Measurements from ENCODE around the gene RANBP10. TPM values are rescaled to one million over a fixed set of nuclear protein-coding genes. Genes with fewer than 3 reads are reported as not detected.

Gene RANBP10
- total and polyA plus RNA-seq, 2 of the 8 experiments (the other 6 are each of a cell fraction or from before 2014, with no cell fraction given) = 14.2 to 16.8 TPM

- CTCF ChIA-PET (ENCODE audit: partially characterized antibody) = interaction anchor here (0.9 kb wide), 1 partner anchor 27 kb away, joined by 3 read pairs; no protein-coding TSS in a partner anchor
- no peak overlapping the region for H2BK15ac ChIP-seq (ENCODE audit: low read length)
- no peak overlapping the region for H3K14ac ChIP-seq (ENCODE audit: insufficient read length)
- no peaks in the 10 kb centered on the region for H4K20me1 ChIP-seq (replicated peaks in 1 of 2; ENCODE audit: control insufficient read depth in 1 of 2, insufficient read depth in 2 of 2, low read length in 2 of 2)
- H2BK120ac ChIP-seq (replicated peaks; ENCODE audit: low read depth, low read length) = no peak overlapping the region
- no peak for DNase-seq (ENCODE audit: low read depth in 1 of 2, low spot score in 2 of 2)
- no peak overlapping the region for H2AK5ac ChIP-seq (ENCODE audit: low read depth, low read length)
- no peak overlapping the region for H3K56ac ChIP-seq (replicated peaks; ENCODE audit: insufficient read length, low read depth, low read length)
- H2AFZ ChIP-seq (ENCODE audit: low read length) = no peak overlapping the region
- no peaks in the 10 kb centered on the region for H3K4me1 ChIP-seq (replicated peaks in 1 of 4; ENCODE audit: control insufficient read depth in 3 of 4, insufficient read depth in 4 of 4, low read length in 3 of 4)
- H3K27me3 ChIP-seq (replicated peaks in 1 of 4; ENCODE audit: control insufficient read depth in 3 of 4, extremely low read depth in 1 of 4, insufficient read depth in 3 of 4, low read length in 3 of 4) = no peaks in the 10 kb centered on the region
- H3K4ac ChIP-seq (replicated peaks; ENCODE audit: insufficient read length, low read depth, low read length) = no peak overlapping the region
- no peak overlapping the region for H2BK20ac ChIP-seq (ENCODE audit: low read length)
- H3K18ac ChIP-seq (ENCODE audit: extremely low read depth, low read length) = no peak overlapping the region
- no peak overlapping the region for H3K27ac ChIP-seq (ENCODE audit: low read depth, low read length)
- H3K4me2 ChIP-seq (ENCODE audit: insufficient read depth in 1 of 2, low read depth in 2 of 2, low read length in 2 of 2) = no peak overlapping the region
- no peak overlapping the region for H4K5ac ChIP-seq (ENCODE audit: insufficient read length, low read depth, low read length)
- H3K9ac ChIP-seq (replicated peaks in 1 of 4; ENCODE audit: extremely low read depth in 1 of 4, low read depth in 3 of 4, low read length in 3 of 4) = no peak overlapping the region
- no peaks in the 10 kb centered on the region for H3K36me3 ChIP-seq (ENCODE audit: control insufficient read depth in 2 of 4, insufficient read depth in 4 of 4, low read length in 3 of 4)
- H3K23ac ChIP-seq (ENCODE audit: insufficient read length) = no peak overlapping the region
- no peak for FAIRE-seq
- POLR2A ChIA-PET (ENCODE audit: partially characterized antibody) = no interaction called here
- peaks cover 0 to 3% of the 10 kb centered on the region in 2 experiments; a peak in 1 of 4 replicates for H3K79me2 ChIP-seq (ENCODE audit: control insufficient read depth in 1 of 2, insufficient read depth in 2 of 2, low read length in 2 of 2)
- no peak overlapping the region for H4K8ac ChIP-seq (ENCODE audit: extremely low read depth, insufficient read depth, low read length)
- no peak overlapping the region for H3K4me3 ChIP-seq (ENCODE audit: extremely low read depth in 1 of 4, insufficient read depth in 2 of 4, low read depth in 3 of 4, low read length in 4 of 4)
- H3K23me2 ChIP-seq (ENCODE audit: low read depth, low read length) = no peaks in the 10 kb centered on the region
- H4K91ac ChIP-seq (replicated peaks; ENCODE audit: insufficient read length, low read length) = no peak overlapping the region
- no peaks in the 10 kb centered on the region for H3K9me3 ChIP-seq (ENCODE audit: insufficient read depth in 2 of 2, low read depth in 1 of 2, low read length in 1 of 2)
- no peak overlapping the region for H2BK12ac ChIP-seq (ENCODE audit: low read depth, low read length)
- no peak overlapping the region for H2BK5ac ChIP-seq (ENCODE audit: low read depth, low read length)
- 0 out of 2 replicates have a peak, but pooled peaks cover 4% of the 10 kb centered on the region for H3K79me1 ChIP-seq (ENCODE audit: low read depth, low read length)
- TF ChIP-seq GTF2F1 (IDR thresholded peaks at IDR 0.05; ENCODE audit: borderline replicate concordance, low read depth, low read length) (no peak), CTCF (IDR thresholded peaks at IDR 0.05; ENCODE audit: control extremely low read depth in 1 of 3, insufficient read depth in 1 of 3, low read depth in 1 of 3, low read length in 3 of 3) (no peak), TAF1 (IDR thresholded peaks at IDR 0.05; ENCODE audit: low read depth, low read length) (no peak), CHD2 (IDR thresholded peaks at IDR 0.05; ENCODE audit: low read length) (no peak), SP4 (IDR thresholded peaks at IDR 0.05; ENCODE audit: low read length) (no peak), POLR2AphosphoS5 (IDR thresholded peaks at IDR 0.05; ENCODE audit: low read depth, low read length) (no peak), NANOG (IDR thresholded peaks at IDR 0.05; ENCODE audit: insufficient read depth, low read depth, low read length, poor library complexity, severe bottlenecking) (no peak), RAD21 (IDR thresholded peaks at IDR 0.05 in 1 of 2, conservative IDR thresholded peaks at IDR 0.05 in 1 of 2; ENCODE audit: low read depth in 2 of 2, low read length in 2 of 2) (no peak), CBX8 (IDR thresholded peaks at IDR 0.05; ENCODE audit: borderline replicate concordance, low read depth, low read length) (no peak), USF2 (IDR thresholded peaks at IDR 0.05; ENCODE audit: low read length) (no peak), MAX (IDR thresholded peaks at IDR 0.05) (no peak)
These were observed 16.3 kb downstream of the RANBP10 start for GRCh38 chr16:67790071-67790470.
